ENCODE data around the gene EAF2.
A peak's percentile ranks its signal among the peaks of the same experiment; 100 is the strongest.
"Not testable (repeated sequence)": the region's sequence is repeated elsewhere in the genome, so short reads cannot be mapped to it uniquely, and the experiment has no call there.

The EAF2 gene

DNA sequence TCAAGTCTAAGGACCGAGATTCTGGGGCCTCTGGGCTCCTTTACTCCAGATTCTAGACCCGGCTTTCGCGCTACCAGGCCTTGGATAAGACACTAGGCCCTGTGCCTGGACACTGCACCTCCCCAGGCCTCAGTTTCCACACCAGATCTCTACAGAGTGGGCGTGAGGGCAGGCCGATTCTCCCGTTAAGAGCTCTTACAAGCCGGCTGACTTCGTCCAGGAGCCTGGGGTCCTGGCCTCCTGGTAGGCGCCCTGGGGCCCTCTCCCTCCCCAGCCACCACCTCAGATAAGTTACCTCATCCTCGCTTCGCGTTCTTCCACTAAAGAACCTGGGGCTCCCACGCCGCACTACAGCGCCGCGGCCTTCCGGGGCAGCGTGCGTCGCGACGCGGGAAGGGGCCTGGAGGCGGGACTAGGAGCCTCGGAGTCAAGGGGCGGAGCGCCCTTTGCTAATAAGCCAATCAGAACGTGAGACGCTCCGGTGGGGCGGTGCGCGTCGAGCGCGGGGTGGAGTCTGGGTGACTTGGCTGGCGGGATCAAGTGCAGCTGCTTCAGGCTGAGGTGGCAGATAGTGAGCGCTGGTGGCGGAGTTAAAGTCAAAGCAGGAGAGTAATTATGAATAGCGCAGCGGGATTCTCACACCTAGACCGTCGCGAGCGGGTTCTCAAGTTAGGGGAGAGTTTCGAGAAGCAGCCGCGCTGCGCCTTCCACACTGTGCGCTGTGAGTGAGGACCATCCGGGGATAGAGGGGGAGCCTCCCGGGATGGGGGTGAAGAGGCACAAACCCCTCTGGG is at the start of gene EAF2, which contains the start of gene IQCB1:
TSS of gene EAF2 (plus strand) at position 539 of the 794 bp plus-strand sequence. CDS start at position 616, 77 bp downstream.
TSS of gene IQCB1 (minus strand) at position 390 of the 794 bp plus-strand sequence. CDS start 6,100 bp downstream, outside the sequence.
- DNase-seq, result peak; percentile 96

DNA sequence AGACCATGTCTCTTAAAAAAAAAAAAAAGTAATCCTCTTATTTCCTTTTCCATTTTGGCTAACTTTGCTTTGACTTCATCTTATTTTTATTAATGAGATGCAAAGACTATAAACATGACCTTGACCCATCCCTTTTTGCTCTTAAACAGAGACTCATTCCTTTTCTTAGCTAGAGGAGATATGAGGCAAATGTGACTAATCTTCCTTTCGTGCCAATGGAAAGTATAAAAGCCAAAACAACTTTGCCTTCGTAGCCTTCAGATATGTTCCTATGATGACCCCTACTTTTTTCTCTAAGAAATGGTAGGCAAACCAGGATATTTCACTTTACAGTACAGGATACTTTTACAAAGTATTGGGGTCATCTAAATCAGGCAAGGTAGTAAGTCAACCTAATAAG is 48.5 kb upstream of the EAF2 start:
- DNase-seq, result no peak

DNA sequence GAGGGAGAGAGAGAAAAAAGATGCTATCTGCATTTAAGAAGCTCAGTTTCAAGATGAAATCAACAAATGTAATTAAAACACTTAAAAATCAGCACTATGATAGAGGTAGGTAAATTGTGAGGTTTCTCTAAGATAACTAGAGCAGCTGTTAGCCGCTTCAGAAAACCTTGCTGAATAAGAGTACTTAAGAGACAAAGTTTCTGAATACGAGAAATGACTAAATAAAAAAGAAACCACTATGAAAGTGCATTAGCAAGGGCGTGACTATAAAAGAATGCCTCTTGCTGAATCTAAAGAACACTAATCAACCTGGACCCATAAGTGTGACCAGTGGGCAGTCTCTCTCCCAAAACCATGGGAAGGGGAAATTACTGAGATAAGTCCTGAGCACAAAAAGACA is 41.9 kb upstream of the EAF2 start:
- no peak for DNase-seq

DNA sequence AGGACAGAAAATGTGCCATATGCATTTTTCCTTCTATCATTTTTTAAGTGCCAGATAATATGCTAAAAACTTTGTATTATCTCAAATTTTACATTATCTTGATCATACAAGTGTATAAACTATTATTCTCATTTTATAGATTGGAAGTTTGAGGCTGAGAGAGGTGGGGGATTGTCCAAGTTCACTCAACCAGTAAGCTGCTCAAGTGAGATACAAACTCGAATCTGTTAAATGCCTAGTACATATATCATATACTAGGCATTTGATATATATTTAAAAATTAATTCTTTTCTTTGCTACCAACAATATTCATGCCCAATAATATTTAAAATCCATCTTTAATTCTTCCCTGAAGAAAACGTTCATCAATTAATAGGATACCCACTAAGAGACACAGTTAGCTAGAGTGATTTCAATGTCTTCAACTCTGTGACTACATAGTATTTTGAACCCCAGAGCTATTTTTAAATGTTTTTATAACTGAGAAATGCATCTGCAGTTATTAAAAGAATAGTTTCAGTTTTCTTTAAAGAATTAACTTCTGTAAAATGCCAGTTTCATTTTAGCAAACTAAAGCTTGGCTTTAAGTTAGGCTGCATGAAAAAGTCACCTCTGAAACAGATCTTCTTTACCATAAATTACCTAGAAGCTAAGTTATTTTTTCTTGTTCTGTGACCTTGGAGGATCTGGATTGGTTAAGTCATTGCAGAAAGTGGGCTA is 40.6 kb upstream of the EAF2 start:
- DNase-seq, result no peak

DNA sequence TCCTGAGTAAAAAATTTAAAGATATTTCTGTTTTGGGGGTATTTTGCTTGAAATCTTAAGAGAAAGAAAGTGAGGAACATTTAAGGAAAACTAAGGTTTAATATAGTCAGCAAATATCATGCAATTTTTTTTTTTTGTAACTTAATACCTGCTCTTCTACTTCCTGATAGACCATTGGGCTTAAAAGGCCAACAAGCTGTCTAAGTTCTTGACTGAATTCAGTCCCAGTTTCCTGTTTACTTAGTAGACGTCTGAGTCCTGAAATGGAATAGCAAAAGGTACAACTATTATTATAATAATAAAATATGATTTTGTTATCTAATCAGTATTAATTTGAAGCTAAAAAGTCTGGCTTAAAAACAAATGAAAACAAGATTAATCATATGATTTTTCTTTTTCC is 38.0 kb upstream of the EAF2 start:
- no peak for DNase-seq

DNA sequence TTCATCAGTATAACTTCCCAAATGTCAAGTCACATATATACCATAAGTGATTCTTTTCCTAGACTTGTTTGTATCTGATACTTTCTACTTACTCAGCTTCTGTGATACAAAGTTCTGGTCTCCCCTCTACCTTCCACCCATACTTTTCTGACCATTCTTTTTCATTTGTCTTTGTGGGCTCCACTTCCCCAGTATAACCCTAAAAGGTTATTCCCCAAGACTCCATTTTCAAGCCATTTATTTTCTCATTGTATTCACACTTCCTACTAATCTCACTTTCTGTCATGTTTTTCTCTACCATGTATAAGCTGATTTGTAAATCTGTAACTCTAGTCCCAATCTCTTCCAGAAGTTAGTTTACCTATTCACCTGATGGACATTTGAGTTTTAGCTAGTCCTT is 34.1 kb upstream of the EAF2 start:
- DNase-seq, result no peak

DNA sequence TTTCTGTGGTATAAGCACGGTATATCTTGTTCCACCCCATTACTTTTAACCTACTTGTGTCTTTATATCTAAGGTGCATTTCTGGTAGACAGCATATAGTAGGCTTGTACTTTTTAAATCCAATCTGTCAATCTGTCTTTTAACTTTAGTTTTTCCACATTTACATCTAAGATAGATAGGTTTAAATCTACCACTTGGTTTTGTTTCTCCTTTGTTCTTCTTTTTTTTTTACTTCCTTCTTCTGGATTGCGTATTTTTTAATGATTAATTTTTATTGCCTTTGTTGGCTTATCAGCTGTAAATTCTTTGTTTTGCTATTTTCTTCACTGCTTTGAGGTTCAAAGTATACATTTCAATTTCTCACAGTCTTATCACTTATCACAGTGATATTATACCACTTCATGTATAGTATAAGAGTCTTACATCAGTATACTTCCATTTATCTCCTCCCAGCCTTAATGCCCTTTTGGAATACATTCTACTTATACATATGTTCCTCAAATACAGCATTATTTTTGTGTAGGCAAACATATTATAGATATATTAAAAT is 31.2 kb upstream of the EAF2 start:
- no peak for DNase-seq

DNA sequence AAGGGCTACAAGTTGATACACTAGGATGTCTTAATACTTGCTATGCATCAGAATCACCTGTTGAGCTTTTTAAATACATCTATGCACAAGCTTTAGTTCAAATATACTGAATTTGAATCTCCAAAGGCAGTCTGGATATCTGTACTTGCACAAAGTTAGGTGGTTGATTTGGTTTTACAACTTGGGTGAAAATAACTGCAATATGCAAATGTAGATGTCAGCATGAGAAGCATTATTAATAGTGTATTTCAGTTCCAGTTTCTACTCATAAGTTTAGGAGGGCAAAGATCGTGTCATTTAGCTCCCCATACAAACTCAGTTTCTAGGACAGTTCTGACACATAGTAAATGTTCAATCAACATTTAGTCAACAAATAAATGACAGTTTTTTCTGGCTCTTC is 25.8 kb upstream of the EAF2 start:
- no peak for DNase-seq

DNA sequence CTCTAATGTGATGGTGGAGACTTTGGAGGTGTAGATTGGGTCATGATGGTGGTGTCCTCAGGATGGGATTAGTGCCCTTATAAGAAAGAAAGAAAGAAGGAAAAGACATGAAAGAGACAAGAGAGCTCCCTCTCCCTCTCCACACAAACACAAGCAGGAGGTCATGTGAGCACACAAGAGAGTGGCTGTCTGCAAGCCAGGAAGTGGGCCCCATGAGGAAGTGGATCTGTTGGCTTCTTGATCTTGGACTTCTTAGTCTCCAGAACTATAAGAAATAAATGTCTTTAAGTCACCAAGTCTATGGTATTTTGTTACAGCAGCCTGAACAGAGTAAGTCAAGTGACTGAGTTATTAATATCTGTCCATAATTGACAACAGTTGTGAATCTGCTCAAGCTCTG is 17.3 kb upstream of the EAF2 start:
- DNase-seq, result no peak

DNA sequence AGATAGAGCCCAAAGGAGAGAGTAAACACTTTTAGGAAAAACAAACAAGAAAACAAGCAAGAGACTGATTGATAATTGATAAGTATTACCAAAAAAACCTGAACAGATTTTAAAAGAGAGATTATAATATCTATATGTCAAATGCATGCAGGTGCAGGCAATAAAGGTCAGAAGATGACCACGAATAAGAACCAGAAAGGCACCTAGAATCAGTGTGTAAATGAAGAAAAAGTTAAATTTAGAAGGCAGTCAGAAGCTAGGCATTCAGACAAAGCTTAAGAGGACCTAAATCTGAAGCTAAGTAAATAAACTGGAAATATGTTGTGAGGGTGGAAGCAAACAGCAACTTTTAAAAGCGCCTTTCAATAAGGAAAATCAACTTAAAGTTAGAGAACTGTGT is 16.4 kb upstream of the EAF2 start:
- DNase-seq, result no peak

DNA sequence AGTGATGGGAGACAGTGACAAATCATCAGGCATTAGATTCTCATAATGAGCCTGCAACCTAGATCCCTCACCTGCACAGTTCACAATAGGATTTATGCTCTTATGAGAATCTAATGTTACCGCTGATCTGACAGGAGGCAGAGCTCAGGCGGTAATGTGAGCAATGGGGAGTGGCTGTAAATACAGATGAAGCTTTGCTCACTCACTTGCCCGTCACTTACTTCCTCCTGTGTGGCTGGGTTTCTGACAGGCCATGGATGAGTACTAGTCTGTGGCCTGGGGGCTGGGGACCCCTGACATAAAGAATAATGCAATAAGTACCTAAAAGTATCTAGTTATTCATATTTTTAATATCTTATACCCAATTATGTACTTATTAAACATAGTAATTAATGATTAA is 15.8 kb upstream of the EAF2 start:
- DNase-seq, result no peak

DNA sequence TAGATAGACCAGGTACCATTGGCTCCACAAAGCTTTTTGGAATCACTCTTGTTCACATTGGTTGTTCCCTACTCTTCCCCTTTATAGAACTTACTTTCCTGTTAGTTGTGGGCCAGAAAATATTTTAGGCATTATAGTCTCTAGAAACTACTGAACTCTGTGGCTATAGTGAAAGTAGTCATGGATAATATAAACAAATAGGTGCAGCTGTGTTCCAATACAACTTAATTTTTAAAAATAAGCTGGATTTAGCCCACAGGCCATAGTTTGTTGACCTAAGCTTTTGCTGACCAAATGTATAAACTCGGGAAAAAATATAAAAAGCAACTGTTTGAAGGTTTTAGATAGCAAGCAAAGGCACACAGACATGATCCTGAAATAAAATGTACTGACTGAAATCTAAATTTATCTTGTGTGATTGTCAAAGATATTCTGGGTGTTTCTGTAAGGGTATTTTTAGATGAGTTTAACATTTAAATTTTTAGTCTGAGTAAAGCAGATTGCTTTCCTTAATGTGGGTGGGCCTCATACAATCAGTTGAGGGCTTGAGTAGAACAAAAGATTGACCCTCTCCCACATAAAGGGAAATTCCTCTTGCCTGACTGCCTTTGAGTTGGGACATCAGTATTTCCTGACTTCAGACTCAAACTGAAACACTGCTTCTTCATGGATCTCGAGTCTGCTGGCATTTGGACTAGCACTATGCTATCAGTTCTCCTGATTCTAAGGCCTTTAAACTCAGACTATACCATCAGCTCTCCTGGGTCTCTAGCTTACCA is 13.4 kb upstream of the EAF2 start:
- DNase-seq, result no peak

DNA sequence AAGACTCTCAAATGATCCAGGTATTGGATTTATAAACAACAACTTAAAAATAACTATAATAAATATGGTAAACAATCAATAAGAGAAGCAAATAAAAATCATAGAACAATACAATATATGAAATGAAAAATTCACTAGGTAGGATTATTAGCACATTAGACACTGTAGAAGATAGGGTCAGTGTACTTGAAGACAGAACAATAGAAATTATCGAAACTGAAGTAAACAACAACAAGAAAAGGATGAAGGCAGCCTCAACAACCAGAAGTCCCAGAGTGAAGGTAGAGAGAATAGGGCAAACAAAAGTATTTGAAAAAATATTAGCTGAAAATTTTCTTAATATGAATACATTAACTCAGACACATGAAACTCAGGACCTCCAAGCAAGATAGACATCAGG is 12.0 kb upstream of the EAF2 start:
- DNase-seq, result no peak

DNA sequence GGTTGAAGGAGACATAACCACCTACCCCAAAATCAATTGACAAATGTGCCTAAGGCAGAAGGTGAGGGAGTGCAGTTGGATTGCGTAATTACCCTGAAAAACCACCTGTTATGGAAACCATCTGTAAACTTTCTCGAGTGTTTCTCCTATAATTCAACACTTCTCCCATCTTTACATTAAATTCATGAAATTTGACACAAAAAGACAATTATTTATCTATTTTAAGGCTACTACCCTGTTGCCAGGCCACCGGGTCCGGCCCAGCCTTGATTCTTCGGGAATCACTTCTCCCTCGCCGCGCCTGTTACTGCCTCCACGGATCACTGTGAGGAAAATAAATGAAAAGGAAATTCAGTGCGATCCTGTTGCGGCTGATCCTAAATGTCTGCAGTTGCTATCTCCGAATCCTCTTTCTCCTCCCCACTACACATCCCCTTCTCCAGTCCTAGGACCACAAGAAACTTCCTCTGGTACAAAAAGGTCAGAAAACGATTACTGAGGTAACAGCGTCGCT is 795 bp upstream of the EAF2 start:
- DNase-seq, result peak; percentile 29

DNA sequence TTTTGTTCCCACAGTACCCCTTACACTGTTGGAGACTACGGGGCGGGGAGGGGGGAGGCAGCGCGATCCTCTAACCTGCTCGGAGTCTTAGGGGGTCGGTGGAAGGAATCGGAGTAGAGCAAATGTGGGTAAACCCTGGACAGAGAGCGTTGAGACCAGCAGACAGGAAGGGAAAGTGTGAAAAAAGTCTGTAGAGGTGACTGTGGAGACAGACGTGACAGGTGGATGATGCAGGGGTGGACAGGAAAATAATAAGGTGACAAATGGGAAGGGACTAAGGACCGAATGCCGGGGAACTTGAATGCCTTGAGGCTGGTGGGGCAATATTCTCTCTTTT is 424 bp downstream of the EAF2 start:
- no peak for DNase-seq

DNA sequence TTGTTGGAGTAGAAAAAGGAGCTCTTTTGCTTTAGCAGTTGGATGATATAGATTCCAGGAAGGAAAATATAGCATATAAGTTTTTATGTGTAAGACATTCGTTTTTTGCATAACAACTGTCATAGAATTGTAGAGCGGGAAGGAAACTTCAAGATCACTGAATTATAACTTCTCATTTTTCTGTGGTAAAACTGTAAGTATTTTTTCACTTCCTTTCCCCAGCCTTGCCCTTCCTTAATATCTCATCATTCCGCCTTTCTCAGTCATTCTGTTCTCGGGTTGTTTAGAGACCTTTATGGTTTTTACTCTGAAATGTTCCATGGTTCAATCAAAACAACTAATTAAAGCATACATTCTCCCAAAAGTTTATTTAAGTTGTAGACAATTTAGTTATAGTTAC is 1.1 kb downstream of the EAF2 start:
- no peak for DNase-seq

DNA sequence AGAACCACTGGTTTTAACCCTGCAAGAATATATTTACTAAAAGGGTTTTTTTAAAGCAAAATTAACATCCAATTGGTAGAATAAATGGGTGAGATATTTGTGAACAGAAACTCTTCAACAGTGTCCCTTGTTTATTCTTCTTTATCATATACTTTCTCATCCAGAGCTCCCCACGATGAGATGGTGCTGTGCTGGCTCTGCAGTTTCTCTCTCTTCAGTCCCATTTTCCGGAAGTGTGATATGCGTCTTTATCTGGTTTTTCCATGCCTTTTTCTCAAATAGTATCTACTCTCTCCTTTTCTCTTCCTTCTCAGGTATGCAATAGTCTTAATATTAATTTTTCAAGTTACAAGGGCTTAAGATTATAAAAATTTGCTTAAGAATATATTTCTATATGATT is 1.5 kb downstream of the EAF2 start:
- DNase-seq, result no peak

DNA sequence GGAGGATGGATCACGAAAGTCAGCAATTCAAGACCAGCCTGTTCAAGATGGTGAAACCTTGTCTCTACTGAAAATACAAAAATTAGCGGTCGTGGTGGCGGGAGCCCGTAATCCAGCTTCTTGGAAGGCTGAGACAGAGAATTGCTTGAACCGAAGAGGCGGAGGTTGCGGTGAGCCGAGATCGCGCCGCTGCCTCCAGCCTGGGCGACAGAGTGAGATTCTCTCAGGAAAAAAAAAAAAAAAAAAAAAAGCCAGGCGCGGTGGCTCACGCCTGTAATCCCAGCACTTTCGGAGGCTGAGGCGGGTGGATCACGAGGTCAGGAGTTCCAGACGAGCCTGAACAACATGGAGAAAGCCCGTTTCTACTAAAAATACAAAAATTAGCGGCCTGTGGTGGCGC is 5.0 kb downstream of the EAF2 start:
- no peak for DNase-seq

DNA sequence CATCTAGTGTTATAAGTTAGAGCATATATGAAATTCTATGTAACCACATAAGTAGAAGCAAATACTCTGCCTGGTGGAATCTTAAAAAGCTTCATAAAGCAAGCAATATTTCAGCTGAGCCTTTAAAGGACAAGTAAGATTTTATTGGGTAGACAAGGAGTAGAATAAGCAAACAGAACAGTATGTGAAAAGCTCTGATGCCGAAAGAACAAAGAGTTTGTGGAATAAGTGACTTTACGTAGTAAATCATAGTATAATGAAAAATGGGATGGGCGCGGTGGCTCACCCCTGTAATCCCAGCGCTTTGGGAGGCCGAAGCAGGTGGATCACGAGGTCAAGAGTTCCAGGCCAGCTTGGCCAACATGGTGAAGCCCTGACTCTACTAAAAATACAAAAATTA is 9.9 kb downstream of the EAF2 start:
- DNase-seq, result no peak

DNA sequence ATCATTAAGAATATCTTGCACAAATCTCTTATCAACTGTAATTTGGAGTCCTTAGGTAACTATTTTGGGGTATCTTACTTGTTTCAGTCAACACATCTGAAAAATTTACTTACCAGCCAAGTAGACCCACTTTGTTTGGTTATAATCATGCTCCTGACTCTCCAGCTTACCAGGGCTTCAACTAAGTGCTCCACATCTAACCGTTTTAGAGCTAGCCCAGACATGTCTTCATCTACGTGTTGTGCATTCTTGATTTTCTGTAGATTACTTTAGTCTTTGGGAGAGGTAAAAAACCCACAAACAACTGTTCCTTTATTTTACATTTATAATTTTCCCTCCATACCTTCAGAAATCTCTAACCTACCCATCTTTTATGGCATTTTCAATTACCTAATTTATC is 17.2 kb downstream of the EAF2 start:
- no peak for DNase-seq

DNA sequence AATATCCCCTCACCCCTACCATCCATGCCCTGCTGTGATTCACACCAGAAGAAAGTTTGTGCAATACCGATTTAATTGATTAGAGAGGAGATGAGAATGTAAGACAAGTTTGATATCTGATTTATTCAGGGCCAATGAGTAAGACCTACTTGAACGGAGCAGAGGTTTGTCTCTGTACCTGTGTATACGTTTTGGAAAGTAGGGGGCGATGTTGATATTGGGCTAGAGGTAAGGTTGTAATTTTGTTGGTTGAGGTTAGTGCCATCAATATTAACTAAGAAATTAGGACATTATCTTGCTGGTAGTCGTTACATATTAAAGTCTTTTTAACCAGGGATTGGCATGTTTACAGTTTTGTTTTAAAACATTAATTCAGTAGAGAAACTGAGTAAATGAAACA is 20.5 kb downstream of the EAF2 start:
- no peak for DNase-seq

DNA sequence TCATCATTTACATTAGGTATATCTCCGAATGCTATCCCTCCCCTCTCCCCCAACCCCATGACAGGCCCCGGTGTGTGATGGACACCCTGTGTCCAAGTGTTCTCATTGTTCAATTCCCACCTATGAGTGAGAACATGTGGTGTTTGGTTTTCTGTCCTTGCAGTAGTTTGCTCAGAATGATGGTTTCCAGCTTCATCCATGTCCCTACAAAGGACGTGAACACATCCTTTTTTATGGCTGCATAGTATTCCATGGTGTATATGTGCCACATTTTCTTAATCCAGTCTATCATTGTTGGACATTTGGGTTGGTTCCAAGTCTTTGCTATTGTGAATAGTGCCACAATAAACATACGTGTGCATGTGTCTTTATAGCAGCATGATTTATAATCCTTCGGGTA is 22.8 kb downstream of the EAF2 start:
- DNase-seq, result not testable (repeated sequence)

DNA sequence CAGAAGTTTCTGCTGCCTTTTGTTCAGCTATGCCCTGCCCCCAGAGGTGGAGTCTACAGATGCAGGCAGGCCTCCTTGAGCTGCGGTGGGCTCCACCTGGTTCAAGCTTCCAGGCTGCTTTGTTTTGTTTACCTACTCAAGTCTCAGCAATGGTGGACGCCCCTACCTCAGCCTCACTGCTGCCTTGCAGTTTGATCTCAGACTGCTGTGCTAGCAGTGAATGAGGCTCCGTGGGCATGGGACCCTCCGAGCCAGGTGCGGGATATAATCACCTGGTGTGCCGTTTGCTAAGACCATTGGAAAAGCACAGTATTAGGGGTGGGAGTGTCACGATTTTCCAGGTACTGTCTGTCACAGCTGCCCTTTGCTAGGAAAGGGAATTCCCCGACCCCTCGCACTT is 28.2 kb downstream of the EAF2 start:
- not testable (repeated sequence) for DNase-seq
